ENCODE measurements around the gene METTL27.

DNA sequence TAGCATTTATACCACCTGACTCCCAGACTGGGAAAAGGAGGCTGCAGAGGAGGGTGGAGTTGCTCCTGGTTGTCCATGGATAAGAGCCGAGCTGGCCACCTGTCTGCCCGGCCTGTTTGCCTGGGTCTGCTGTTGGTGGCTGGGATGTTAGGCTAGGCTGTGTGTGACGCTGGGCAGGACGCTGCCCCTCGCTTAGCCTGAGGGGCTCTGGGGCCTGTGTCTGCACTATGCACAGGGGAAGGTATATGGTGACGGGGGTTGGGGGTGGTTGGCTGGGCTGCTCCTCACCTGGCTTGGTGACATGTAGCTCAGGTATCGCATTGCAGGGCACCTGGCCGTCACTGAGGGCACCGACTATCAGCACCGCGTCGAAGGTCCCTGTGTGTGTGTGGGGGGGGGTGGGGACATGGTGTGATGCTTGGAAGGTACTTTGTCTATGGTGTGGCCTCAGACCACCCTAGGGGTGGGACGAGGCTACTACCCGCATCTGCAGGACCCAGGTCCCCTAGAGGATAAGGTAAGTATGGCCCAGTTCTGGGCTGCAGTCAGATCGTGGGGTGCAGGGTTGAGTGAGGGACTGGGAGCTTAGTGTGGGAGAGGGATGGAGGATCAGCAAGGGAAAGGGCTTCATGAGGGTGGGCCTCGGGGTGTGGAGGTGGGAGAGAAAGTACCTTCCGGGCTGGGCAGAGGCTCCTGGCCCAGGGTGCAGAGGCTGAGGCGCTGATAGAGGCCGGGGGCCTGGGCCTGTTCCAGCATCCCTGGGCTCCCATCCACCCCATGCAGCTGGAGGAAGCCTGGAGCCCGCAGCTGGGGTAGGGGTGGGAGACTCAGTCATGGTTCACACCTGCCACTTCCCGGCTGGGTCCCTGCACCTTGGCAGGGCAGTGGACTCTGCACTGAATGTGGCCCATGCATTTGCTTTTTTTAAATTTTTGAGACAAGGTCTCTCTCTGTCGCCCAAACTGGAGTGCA, 2.3 kb downstream of the METTL27 start:
- TF ChIP-seq POLR2A (IDR thresholded peaks at IDR 0.05; ENCODE audit: low read depth, low read length) (no peak), POLR2AphosphoS5 (IDR thresholded peaks at IDR 0.05; ENCODE audit: low read depth, low read length) (no peak), TAF1 (IDR thresholded peaks at IDR 0.05; ENCODE audit: low read depth, low read length) (no peak), SPI1 (IDR thresholded peaks at IDR 0.05; ENCODE audit: low read depth, low read length) (no peak)

Measured in GM12891 (cell line).